HepG2 (cell line): ENCODE measurements around the gene ELP5. TPM values are rescaled to one million over a fixed set of nuclear protein-coding genes. Genes with fewer than 3 reads are reported as not detected.

Experiments
- ARID3A ChIP-seq: IDR thresholded peaks from 2 replicates; pipeline ENCODE4 v1.6.1; 2012; ENCODE audit warnings: low read depth, low read length, improper control_type of control experiment
- CENPX ChIP-seq: sonication (generic); formaldehyde crosslinking; IDR thresholded peaks from 2 replicates; pipeline ENCODE4 v1.9.0; 2021; ENCODE audit warnings: mild to moderate bottlenecking, missing genetic modification reagents, moderate library complexity
- CREM ChIP-seq, 2 experiments: sonication (generic) in 1 of 2; formaldehyde crosslinking in 1 of 2; IDR thresholded peaks; 2 replicates each; pipeline versions ENCODE4 v1.4.0 to v1.6.1; 2016 to 2020; ENCODE audit warnings: antibody characterized with exemption in 1 of 2, mild to moderate bottlenecking in 1 of 2, missing genetic modification reagents in 1 of 2
- ETV6 ChIP-seq: sonication (generic); formaldehyde crosslinking; conservative IDR thresholded peaks from 2 replicates; pipeline ENCODE4 v1.4.0; 2020; ENCODE audit warnings: missing genetic modification reagents
- FOXO1 ChIP-seq: sonication (generic); formaldehyde crosslinking; IDR thresholded peaks from 2 replicates; pipeline ENCODE4 v1.4.0; 2020; ENCODE audit warnings: missing genetic modification reagents
- HNRNPUL1 ChIP-seq: fragments of 200-400 bp; formaldehyde crosslinking; IDR thresholded peaks from 2 replicates; pipeline ENCODE4 v1.6.1; 2017; ENCODE audit warnings: low read depth, mild to moderate bottlenecking, low read length, moderate library complexity
- KDM1A ChIP-seq: IDR thresholded peaks from 2 replicates; pipeline ENCODE4 v1.6.1; 2016; ENCODE audit warnings: missing compliant biosample characterization
- KDM5B ChIP-seq: sonication (generic); formaldehyde crosslinking; IDR thresholded peaks from 2 replicates; pipeline ENCODE4 v1.4.0; 2020; ENCODE audit warnings: missing genetic modification reagents, mild to moderate bottlenecking, borderline replicate concordance
- MAFG ChIP-seq: sonication (generic); formaldehyde crosslinking; IDR thresholded peaks from 2 replicates; pipeline ENCODE4 v1.5.1; 2020; ENCODE audit warnings: mild to moderate bottlenecking, missing genetic modification reagents
- PHF5A ChIP-seq: IDR thresholded peaks from one replicate; pipeline ENCODE4 v1.6.1; 2018; ENCODE audit warnings: low read depth, missing genetic modification reagents; ENCODE audit not compliant: unreplicated experiment
- PLRG1 ChIP-seq: fragments of 450-650 bp; conservative IDR thresholded peaks from 2 replicates; pipeline ENCODE4 v1.6.1; 2016
- SIX4 ChIP-seq: sonication (generic); formaldehyde crosslinking; IDR thresholded peaks from 2 replicates; pipeline ENCODE4 v1.4.0; 2020; ENCODE audit warnings: missing genetic modification reagents
- ZNF230 ChIP-seq: sonication (generic); formaldehyde crosslinking; IDR thresholded peaks from 2 replicates; pipeline ENCODE4 v1.4.0; 2020; ENCODE audit warnings: mild to moderate bottlenecking, missing genetic modification reagents
- ZNF503 ChIP-seq: sonication (generic); formaldehyde crosslinking; IDR thresholded peaks from 2 replicates; pipeline ENCODE4 v1.4.0; 2020; ENCODE audit warnings: missing genetic modification reagents
- ZNF629 ChIP-seq: sonication (generic); formaldehyde crosslinking; conservative IDR thresholded peaks from 2 replicates; pipeline ENCODE4 v1.5.0; 2020; ENCODE audit warnings: missing genetic modification reagents
- ZSCAN31 ChIP-seq: sonication (generic); formaldehyde crosslinking; IDR thresholded peaks from 2 replicates; pipeline ENCODE4 v1.5.0; 2020; ENCODE audit warnings: low read depth, mild to moderate bottlenecking, missing genetic modification reagents
- polyA plus RNA-seq, 8 experiments: library from polyadenylated mRNA; depleted of rRNA in 3 of 8; stranded (reverse) in 7 of 8; unstranded in 1 of 8; fragments of >200 nt; fragmentation: Illumina TruSeq in 4 of 8; extraction: Trizol in 4 of 8; gene quantifications; 2 replicates each; pipeline versions ENCODE4 v1.2.1 to v1.2.3, GENCODE V29; 2011 to 2016; ENCODE audit warnings: low read depth in 4 of 8, missing spikeins in 1 of 8, mixed read lengths in 1 of 8; ENCODE audit not compliant: insufficient read depth in 1 of 8
- total RNA-seq, 5 experiments: library from RNA; depleted of rRNA; stranded (reverse); fragments of >200 nt; fragmentation: Illumina TruSeq; extraction: Trizol; gene quantifications; 2 replicates each; pipeline ENCODE4 v1.2.3, GENCODE V29; 2016; ENCODE audit warnings: low read depth in 1 of 5
- TF ChIP-seq, protein P1 (sequence below): sonication (generic); formaldehyde crosslinking; IDR thresholded peaks from 2 replicates; pipeline ENCODE4 v1.4.0; 2020; ENCODE audit warnings: mild to moderate bottlenecking, low read depth, missing genetic modification reagents
- TF ChIP-seq, protein P2 (sequence below): sonication (generic); formaldehyde crosslinking; IDR thresholded peaks from 2 replicates; pipeline ENCODE4 v1.8.0; 2022; ENCODE audit warnings: missing genetic modification reagents, low read depth, mild to moderate bottlenecking, borderline replicate concordance
- TF ChIP-seq, protein P3 (sequence below): sonication (generic); formaldehyde crosslinking; IDR thresholded peaks from 2 replicates; pipeline ENCODE4 v1.8.1; 2023; ENCODE audit warnings: mild to moderate bottlenecking, moderate library complexity, missing genetic modification reagents
- TF ChIP-seq, protein P4 (sequence below): sonication (generic); formaldehyde crosslinking; IDR thresholded peaks from 2 replicates; pipeline ENCODE4 v1.5.0; 2020; ENCODE audit warnings: mild to moderate bottlenecking, missing genetic modification reagents, borderline replicate concordance

ELP5 gene
- total and polyA plus RNA-seq, 2 of the 13 experiments (the other 11 are each of a cell fraction or from before 2014, with no cell fraction given) = 67.6 to 69.8 TPM

GRCh38 chr17:7220593-7221277 lies 31.3 kb upstream of the ELP5 start (continued):
- TF ChIP-seq, protein P1, sequence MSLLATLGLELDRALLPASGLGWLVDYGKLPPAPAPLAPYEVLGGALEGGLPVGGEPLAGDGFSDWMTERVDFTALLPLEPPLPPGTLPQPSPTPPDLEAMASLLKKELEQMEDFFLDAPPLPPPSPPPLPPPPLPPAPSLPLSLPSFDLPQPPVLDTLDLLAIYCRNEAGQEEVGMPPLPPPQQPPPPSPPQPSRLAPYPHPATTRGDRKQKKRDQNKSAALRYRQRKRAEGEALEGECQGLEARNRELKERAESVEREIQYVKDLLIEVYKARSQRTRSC = no peak
- TF ChIP-seq ZNF503 (CRISPR knock-in tag) (no peak), MAFG (CRISPR knock-in tag) (no peak), HNRNPUL1 (no peak), SIX4 (CRISPR knock-in tag) (no peak), PHF5A (CRISPR knock-in tag) (no peak), ETV6 (no peak), ARID3A (no peak), ZNF629 (CRISPR knock-in tag) (no peak), ZSCAN31 (CRISPR knock-in tag) (no peak; the same call in 1 of the 2 replicates), CENPX (CRISPR knock-in tag) (no peak), CREM (IDR thresholded peaks at IDR 0.05) (no peak), CREM (CRISPR knock-in tag; IDR thresholded peaks at IDR 0.05) (no peak), KDM1A (CRISPR knock-in tag) (no peak), FOXO1 (CRISPR knock-in tag) (no peak), ZNF230 (CRISPR knock-in tag) (no peak), KDM5B (CRISPR knock-in tag) (no peak), PLRG1 (no peak)
- TF ChIP-seq, protein P2, sequence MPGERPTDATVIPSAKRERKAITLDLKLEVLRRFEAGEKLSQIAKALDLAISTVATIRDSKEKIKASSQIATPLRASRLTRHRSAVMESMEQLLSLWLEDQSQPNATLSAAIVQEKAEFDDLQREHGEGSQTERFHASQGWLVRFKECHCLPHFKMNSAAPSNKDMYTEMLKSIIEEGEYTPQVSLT (CRISPR knock-in tag) = no peak
- TF ChIP-seq, protein P3, sequence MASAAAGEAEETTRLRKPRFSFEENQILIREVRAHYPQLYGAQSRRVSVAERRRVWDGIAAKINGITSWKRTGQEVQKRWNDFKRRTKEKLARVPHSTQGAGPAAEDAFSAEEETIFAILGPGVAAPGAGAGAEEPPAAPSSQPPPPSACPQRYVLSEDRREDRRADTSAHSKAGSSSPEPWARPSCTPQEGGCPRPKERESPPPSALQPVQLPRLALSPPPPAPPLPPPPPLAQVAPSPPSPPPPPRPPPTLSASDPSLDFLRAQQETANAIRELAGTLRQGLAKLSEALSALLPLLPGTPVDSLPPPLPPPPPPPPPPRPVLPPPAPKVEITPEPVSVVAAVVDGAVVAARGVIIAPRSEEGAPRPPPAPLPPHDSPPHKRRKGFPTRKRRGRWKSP (CRISPR knock-in tag) = no peak
- TF ChIP-seq, protein P4, sequence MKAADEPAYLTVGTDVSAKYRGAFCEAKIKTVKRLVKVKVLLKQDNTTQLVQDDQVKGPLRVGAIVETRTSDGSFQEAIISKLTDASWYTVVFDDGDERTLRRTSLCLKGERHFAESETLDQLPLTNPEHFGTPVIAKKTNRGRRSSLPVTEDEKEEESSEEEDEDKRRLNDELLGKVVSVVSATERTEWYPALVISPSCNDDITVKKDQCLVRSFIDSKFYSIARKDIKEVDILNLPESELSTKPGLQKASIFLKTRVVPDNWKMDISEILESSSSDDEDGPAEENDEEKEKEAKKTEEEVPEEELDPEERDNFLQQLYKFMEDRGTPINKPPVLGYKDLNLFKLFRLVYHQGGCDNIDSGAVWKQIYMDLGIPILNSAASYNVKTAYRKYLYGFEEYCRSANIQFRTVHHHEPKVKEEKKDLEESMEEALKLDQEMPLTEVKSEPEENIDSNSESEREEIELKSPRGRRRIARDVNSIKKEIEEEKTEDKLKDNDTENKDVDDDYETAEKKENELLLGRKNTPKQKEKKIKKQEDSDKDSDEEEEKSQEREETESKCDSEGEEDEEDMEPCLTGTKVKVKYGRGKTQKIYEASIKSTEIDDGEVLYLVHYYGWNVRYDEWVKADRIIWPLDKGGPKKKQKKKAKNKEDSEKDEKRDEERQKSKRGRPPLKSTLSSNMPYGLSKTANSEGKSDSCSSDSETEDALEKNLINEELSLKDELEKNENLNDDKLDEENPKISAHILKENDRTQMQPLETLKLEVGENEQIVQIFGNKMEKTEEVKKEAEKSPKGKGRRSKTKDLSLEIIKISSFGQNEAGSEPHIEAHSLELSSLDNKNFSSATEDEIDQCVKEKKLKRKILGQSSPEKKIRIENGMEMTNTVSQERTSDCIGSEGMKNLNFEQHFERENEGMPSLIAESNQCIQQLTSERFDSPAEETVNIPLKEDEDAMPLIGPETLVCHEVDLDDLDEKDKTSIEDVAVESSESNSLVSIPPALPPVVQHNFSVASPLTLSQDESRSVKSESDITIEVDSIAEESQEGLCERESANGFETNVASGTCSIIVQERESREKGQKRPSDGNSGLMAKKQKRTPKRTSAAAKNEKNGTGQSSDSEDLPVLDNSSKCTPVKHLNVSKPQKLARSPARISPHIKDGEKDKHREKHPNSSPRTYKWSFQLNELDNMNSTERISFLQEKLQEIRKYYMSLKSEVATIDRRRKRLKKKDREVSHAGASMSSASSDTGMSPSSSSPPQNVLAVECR (CRISPR knock-in tag) = no peak
